ENCODE results near the gene SAP30BP.

DNA sequence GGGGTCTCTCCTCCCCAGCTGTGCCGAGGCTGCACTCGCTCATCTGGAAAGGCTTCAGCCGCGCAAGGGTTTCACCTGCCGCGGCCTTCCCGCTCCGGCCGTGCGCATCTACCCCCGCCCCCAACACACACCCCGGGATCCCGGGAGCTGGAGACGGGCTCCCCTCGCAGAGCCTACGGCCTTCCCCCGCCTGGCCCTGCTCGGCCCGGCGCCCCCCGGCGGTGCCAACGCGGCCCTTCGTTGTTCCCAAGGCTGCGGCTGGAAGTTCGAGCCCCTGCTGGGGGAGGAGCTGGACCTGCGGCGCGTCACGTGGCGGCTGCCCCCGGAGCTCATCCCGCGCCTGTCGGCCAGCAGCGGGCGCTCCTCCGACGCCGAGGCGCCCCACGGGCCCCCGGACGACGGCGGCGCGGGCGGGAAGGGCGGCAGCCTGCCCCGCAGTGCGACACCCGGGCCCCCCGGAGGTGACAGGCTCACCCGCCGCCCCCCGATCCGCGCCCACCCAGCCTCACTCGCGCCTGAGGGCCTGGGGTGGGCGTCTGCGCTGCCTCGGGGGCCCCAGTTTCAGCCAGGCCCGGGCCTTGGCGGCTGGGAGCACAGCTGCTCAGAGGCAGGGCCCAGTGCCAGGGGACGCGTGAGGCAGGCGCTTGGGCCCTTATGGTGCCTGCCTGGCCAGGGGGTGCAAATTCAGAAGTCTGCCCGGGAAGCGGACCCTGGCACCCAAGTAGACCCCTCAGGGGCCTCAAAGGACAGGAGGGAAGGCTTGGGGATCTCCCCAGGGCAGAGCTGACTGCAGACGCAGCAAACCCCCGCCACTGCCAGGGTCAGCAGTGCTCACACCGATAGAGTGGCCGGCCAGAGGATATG is 86.6 kb downstream of the SAP30BP start:
- TF ChIP-seq, protein P1, sequence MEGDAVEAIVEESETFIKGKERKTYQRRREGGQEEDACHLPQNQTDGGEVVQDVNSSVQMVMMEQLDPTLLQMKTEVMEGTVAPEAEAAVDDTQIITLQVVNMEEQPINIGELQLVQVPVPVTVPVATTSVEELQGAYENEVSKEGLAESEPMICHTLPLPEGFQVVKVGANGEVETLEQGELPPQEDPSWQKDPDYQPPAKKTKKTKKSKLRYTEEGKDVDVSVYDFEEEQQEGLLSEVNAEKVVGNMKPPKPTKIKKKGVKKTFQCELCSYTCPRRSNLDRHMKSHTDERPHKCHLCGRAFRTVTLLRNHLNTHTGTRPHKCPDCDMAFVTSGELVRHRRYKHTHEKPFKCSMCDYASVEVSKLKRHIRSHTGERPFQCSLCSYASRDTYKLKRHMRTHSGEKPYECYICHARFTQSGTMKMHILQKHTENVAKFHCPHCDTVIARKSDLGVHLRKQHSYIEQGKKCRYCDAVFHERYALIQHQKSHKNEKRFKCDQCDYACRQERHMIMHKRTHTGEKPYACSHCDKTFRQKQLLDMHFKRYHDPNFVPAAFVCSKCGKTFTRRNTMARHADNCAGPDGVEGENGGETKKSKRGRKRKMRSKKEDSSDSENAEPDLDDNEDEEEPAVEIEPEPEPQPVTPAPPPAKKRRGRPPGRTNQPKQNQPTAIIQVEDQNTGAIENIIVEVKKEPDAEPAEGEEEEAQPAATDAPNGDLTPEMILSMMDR (IDR thresholded peaks at IDR 0.05; ENCODE audit: control extremely low read depth in 1 of 3, insufficient read depth in 1 of 3, low read depth in 1 of 3, low read length in 3 of 3): peak; percentile 73 to 74 (median 74)
- TF ChIP-seq POLR2A (IDR thresholded peaks at IDR 0.05; ENCODE audit: control extremely low read depth in 1 of 2, low read depth in 2 of 2, low read length in 2 of 2) (peak in 1 of 2 experiments; percentile 31; a peak in 1 of 3 replicates), JUND (IDR thresholded peaks at IDR 0.05; ENCODE audit: low read length) (0 out of 2 replicates have a peak, but pooled peaks have one; percentile 17), RFX5 (IDR thresholded peaks at IDR 0.05; ENCODE audit: borderline replicate concordance, low read depth, low read length) (no peak), POU5F1 (IDR thresholded peaks at IDR 0.05; ENCODE audit: low read depth, low read length) (no peak), EZH2 (IDR thresholded peaks at IDR 0.05; ENCODE audit: low read depth, low read length, severe bottlenecking) (no peak)
- TF ChIP-seq, protein P2, sequence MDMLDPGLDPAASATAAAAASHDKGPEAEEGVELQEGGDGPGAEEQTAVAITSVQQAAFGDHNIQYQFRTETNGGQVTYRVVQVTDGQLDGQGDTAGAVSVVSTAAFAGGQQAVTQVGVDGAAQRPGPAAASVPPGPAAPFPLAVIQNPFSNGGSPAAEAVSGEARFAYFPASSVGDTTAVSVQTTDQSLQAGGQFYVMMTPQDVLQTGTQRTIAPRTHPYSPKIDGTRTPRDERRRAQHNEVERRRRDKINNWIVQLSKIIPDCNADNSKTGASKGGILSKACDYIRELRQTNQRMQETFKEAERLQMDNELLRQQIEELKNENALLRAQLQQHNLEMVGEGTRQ (IDR thresholded peaks at IDR 0.05; ENCODE audit: low read length): peak; percentile 91

All from H1 (cell line).